ENCODE data around the gene OR5L2. TPM values are rescaled to one million over a fixed set of nuclear protein-coding genes. Genes with fewer than 3 reads are reported as not detected.

OR5L2 gene
- total RNA-seq: not detected

GRCh38 chr11:55826919-55827318 lies at the start of gene OR5L2:
Gene OR5L2 (plus strand): TSS chr11:55827219. CDS start chr11:55827219, 0 bp downstream.
- DNase-seq: no peak
- Histone ChIP-seq H3K4me3 (no peak within 1 kb of the TSS), H3K9me3 (no peaks in the 10 kb centered on the region), H3K36me3 (no peaks in the 10 kb centered on the region), H3K4me1 (no peaks in the 10 kb centered on the region), H3K27ac (no peak within 1 kb of the TSS), H3K27me3 (no peaks in the 10 kb centered on the region)
- TF ChIP-seq POLR2A (IDR thresholded peaks at IDR 0.05): no peak
- TF ChIP-seq, protein P1, sequence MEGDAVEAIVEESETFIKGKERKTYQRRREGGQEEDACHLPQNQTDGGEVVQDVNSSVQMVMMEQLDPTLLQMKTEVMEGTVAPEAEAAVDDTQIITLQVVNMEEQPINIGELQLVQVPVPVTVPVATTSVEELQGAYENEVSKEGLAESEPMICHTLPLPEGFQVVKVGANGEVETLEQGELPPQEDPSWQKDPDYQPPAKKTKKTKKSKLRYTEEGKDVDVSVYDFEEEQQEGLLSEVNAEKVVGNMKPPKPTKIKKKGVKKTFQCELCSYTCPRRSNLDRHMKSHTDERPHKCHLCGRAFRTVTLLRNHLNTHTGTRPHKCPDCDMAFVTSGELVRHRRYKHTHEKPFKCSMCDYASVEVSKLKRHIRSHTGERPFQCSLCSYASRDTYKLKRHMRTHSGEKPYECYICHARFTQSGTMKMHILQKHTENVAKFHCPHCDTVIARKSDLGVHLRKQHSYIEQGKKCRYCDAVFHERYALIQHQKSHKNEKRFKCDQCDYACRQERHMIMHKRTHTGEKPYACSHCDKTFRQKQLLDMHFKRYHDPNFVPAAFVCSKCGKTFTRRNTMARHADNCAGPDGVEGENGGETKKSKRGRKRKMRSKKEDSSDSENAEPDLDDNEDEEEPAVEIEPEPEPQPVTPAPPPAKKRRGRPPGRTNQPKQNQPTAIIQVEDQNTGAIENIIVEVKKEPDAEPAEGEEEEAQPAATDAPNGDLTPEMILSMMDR (IDR thresholded peaks at IDR 0.05): no peak

DNA sequence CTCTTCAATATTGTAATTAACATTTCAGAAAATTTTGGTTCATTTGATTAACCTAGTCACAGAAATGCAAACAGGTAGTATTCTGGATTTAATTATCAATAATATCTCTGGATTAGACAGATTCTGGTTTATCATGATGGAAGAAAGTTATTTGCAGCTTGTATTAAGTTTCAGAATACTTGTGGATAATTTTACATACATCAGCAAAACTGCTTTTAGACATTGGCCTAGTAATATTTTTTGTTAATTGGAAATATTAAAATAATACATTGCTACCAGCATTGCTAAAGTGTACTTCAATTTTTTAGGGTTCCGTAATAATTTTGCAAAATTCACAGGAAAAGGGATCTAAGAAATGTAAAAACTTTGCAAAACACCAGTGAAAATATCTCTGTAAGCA lies 35.4 kb upstream of the OR5L2 start:
- Histone ChIP-seq H3K27me3 (no peaks in the 10 kb centered on the region), H3K27ac (no peak overlapping the region), H3K9me3 (no peaks in the 10 kb centered on the region), H3K4me1 (no peaks in the 10 kb centered on the region), H3K36me3 (no peaks in the 10 kb centered on the region), H3K4me3 (no peak overlapping the region)
- no peak for DNase-seq
- TF ChIP-seq, protein P1 (IDR thresholded peaks at IDR 0.05): no peak
- TF ChIP-seq POLR2A (IDR thresholded peaks at IDR 0.05): no peak

DNA sequence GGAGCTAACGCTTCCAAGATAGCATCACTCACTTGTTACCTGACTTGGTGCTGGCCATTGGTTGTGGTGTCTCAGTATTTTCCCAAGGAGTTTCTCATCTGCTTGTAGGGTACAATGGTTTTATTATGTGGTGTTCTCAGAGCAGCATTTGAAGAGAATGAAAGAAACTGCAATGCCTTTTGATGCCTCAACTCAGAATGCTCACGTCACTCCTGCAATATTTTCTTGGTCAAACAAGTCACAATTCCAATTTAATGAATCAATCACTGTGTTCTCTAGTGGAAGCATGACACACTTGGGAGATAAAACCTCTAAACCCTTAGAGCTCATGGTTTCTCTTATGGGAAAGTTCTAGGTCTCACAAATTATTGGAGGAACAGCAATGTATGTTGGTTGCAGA lies 33.7 kb upstream of the OR5L2 start:
- no peak for DNase-seq
- Histone ChIP-seq H3K9me3 (no peaks in the 10 kb centered on the region), H3K4me1 (no peaks in the 10 kb centered on the region), H3K36me3 (no peaks in the 10 kb centered on the region), H3K27me3 (no peaks in the 10 kb centered on the region), H3K4me3 (no peak overlapping the region), H3K27ac (no peak overlapping the region)
- TF ChIP-seq POLR2A (IDR thresholded peaks at IDR 0.05): no peak
- TF ChIP-seq, protein P1 (IDR thresholded peaks at IDR 0.05): no peak

DNA sequence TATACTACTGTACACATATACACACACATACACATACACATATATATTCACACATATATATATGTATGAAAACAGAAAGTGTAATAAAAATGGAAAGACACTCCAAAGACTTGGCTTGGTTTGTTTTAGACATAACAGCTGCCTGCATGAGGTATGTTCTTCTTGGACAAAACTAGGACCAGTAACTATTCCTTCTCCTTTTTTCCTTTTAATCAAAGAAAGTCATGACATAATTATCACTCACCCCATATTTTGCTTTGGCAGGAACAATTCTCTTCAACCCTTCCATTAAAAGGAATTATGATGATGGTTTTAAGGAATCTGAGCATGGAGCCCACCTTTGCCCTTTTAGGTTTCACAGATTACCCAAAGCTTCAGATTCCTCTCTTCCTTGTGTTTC lies 31.8 kb upstream of the OR5L2 start, which contains the start of gene OR5D14:
Gene OR5D14 (plus strand): TSS at position 301 of the 400 bp plus-strand sequence. CDS start 0 bp downstream, at position 301.
- Histone ChIP-seq H3K36me3 (no peaks in the 10 kb centered on the region), H3K4me3 (no peak within 1 kb of the TSS), H3K27ac (no peak within 1 kb of the TSS), H3K9me3 (no peaks in the 10 kb centered on the region), H3K27me3 (no peaks in the 10 kb centered on the region), H3K4me1 (no peaks in the 10 kb centered on the region)
- TF ChIP-seq, protein P1 (IDR thresholded peaks at IDR 0.05): no peak
- DNase-seq: no peak

- TF ChIP-seq, protein P1 (IDR thresholded peaks at IDR 0.05): no peak
- TF ChIP-seq POLR2A (IDR thresholded peaks at IDR 0.05): no peak
Measured at GRCh38 chr11:55806248-55806647, 20.8 kb upstream of the OR5L2 start.

DNA sequence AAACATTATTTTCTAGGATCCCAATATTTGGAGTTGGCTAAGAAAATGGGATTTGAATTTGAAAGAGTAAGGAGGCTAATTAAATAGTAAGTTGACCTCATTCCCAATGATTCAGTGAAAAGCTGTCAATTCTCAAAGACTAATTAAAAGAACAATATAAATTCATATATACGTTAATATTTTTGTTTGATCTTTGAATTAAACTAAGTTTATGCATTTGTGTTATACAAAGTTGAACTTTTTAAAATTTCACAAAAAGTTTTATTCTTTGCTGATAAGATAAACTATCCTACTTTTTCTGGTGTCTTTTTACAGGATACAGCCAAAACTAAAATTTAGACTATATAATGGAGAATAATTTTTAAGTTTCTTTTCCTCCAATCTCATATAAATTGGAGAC lies 16.0 kb upstream of the OR5L2 start, which contains the start of gene OR5L1:
Gene OR5L1 (plus strand): TSS at position 301 of the 400 bp plus-strand sequence. CDS start 100 bp downstream, outside the sequence.
- no peak within 1 kb of the TSS for H3K4me3 ChIP-seq
- H3K27ac ChIP-seq: no peak within 1 kb of the TSS
- no peak for DNase-seq
- H3K9me3 ChIP-seq: peaks cover 0 to 3% (median 0%) of the 10 kb centered on the region in 4 donors
- H3K27me3 ChIP-seq: no peaks in the 10 kb centered on the region
- H3K36me3 ChIP-seq: no peaks in the 10 kb centered on the region
- no peaks in the 10 kb centered on the region for H3K4me1 ChIP-seq
- TF ChIP-seq, protein P1 (IDR thresholded peaks at IDR 0.05): no peak
- TF ChIP-seq POLR2A (IDR thresholded peaks at IDR 0.05): no peak

More at GRCh38 chr11:55806248-55806647, 20.8 kb upstream of the OR5L2 start:
- H3K9me3 ChIP-seq: peaks cover 0 to 5% (median 0%) of the 10 kb centered on the region in 4 donors
- H3K27ac ChIP-seq: no peak overlapping the region
- no peaks in the 10 kb centered on the region for H3K4me1 ChIP-seq
- DNase-seq: no peak
- no peaks in the 10 kb centered on the region for H3K36me3 ChIP-seq
- no peaks in the 10 kb centered on the region for H3K27me3 ChIP-seq
- H3K4me3 ChIP-seq: no peak overlapping the region
